Naive B cell (primary cell): ENCODE measurements around the gene SLC6A9. TPM values are rescaled to one million over a fixed set of nuclear protein-coding genes. Genes with fewer than 3 reads are reported as not detected.
A peak's percentile ranks its signal among the peaks of the same experiment; 100 is the strongest.

ENCODE experiments used
- ATAC-seq, 2 donors: fragments of 150-1000 bp; cut with Tn5 transposase; 2 replicates each; pipeline ENCODE4 v1.10.0; 2021; ENCODE audit warnings: low read depth in 2 of 2, mild to moderate bottlenecking in 2 of 2, moderate library complexity in 2 of 2
- DNase-seq: peaks from one replicate; pipeline ENCODE4 v3.0.0; 2022
- H3K27ac Mint-ChIP-seq, 6 donors: one replicate each; pipeline ENCODE4 v1.8.0; 2020 to 2022; ENCODE audit warnings: mild to moderate bottlenecking in 6 of 6, mixed read lengths in 6 of 6, moderate library complexity in 5 of 6, inconsistent platforms in 2 of 6
- H3K27me3 Mint-ChIP-seq, 3 donors: one replicate each; pipeline ENCODE4 v1.8.0; 2021 to 2022; ENCODE audit warnings: mixed read lengths in 3 of 3, mild to moderate bottlenecking in 1 of 3
- H3K36me3 Mint-ChIP-seq, 2 donors: one replicate each; pipeline ENCODE4 v1.8.0; 2020 to 2022; ENCODE audit warnings: mixed read lengths in 2 of 2, inconsistent platforms in 1 of 2, mild to moderate bottlenecking in 1 of 2
- H3K4me1 Mint-ChIP-seq, 3 donors: one replicate each; pipeline ENCODE4 v1.8.0; 2020 to 2022; ENCODE audit warnings: mixed read lengths in 3 of 3, inconsistent platforms in 1 of 3, mild to moderate bottlenecking in 1 of 3, moderate library complexity in 1 of 3
- H3K4me3 Mint-ChIP-seq, 8 donors: one replicate each; pipeline ENCODE4 v1.8.0; 2020 to 2022; ENCODE audit warnings: mild to moderate bottlenecking in 8 of 8, mixed read lengths in 8 of 8, moderate library complexity in 8 of 8, inconsistent platforms in 2 of 8
- H3K9me3 Mint-ChIP-seq, 7 donors: one replicate each; pipeline ENCODE4 v1.8.0; 2020 to 2022; ENCODE audit warnings: mixed read lengths in 7 of 7, mild to moderate bottlenecking in 5 of 7, inconsistent platforms in 2 of 7, moderate library complexity in 1 of 7
- polyA plus RNA-seq, 6 donors: library from polyadenylated mRNA; unstranded; fragments of 300-500 nt; fragmentation: Illumina TruSeq; gene quantifications; one replicate each; pipeline ENCODE4 v1.2.3, GENCODE V29; 2021; ENCODE audit warnings: low read depth in 6 of 6

Gene SLC6A9
- polyA plus RNA-seq, 6 donors from 2014 or later = not detected

DNA sequence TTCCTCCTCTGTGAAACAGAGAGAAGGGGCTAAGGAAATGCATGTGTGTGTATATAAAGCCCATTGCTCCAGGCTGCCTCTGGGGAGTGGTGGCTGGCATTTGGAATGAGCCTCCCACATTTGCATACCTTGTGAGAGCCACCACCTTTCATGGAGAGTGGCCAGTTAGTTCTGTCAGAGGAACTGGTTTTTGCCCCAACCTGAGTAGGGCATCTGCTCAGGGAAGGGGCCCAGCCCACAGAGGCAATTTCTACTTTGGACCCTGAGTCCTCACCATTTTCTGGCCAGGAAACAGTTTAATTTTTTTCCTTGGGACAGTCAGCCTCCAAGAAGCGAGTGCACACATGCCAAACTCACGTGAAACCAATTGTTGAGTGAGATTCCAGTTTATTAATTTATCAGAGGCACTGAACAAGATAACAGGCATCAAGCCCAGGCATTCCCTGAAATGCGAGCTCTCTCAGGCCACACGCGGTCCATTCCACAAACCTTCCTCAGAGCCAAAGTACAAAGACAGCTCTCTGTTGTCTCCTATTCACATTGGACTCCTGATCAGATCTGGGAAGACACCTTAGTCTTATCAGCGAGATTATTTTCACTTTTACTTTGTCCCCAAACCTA lies 1.0 kb upstream of the SLC6A9 start:
- DNase-seq = no peak
- Mint-ChIP-seq H3K4me3 (peak overlapping the region; percentile 15 to 92 (median 85)), H3K27me3 (no peaks in the 10 kb centered on the region), H3K9me3 (no peaks in the 10 kb centered on the region), H3K36me3 (no peaks in the 10 kb centered on the region), H3K4me1 (peaks cover 23 to 29% (median 24%) of the 10 kb centered on the region in 3 donors), H3K27ac (peak overlapping the region in 2 of 6 donors; percentile 39 to 82)
- ATAC-seq = no peak

DNA sequence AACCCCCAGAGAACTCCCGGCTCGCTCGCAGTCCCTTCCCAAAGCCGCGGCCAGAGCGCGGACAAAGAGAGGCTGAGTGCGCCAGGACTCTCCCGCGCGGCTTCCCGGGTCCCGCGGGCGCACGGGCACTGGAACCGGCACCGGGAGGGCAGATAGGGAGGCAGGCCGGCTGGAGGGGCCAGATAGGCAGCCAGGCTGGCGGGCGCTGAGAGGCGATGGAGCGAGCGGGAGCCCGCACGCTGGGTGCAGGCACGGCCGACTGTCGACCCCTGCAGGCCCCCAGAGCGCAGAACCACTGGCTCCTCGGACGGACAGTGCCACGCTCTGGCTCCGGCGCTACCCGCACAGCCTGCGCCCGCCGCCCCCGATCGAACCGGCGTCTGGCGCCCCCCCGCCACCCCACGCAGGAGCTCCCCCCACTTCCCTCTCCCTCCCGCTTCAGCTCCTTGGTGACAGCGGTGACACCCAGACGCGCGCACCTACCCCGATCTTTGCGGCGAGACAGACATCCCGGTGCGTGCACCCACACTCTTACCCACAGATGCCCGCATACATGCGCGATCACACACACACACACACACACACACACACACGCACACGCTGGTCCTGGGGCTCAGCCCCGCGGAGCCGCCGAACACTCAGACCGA lies 534 bp downstream of the SLC6A9 start:
- peak; percentile 46 for DNase-seq
- ATAC-seq = peak; percentile 18 to 21

GRCh38 chr1:44029911-44030604 lies 1.2 kb downstream of the SLC6A9 start:
- peak overlapping the region; percentile 18 to 99 (median 90) for H3K27ac Mint-ChIP-seq
- no peaks in the 10 kb centered on the region for H3K9me3 Mint-ChIP-seq
- ATAC-seq = peak; percentile 82
- no peaks in the 10 kb centered on the region for H3K27me3 Mint-ChIP-seq
- peak overlapping the region; percentile 85 to 99 (median 93) for H3K4me3 Mint-ChIP-seq
- H3K4me1 Mint-ChIP-seq = peaks cover 25 to 29% (median 25%) of the 10 kb centered on the region in 3 donors
- peak; percentile 86 for DNase-seq
- no peaks in the 10 kb centered on the region for H3K36me3 Mint-ChIP-seq

More for the DNA sequence above, 534 bp downstream of the SLC6A9 start:
- Mint-ChIP-seq H3K9me3 (no peaks in the 10 kb centered on the region), H3K27ac (peak overlapping the region; percentile 62 to 90 (median 77)), H3K27me3 (no peaks in the 10 kb centered on the region), H3K4me1 (peaks cover 23 to 29% (median 24%) of the 10 kb centered on the region in 3 donors), H3K4me3 (peak overlapping the region; percentile 83 to 92 (median 86)), H3K36me3 (no peaks in the 10 kb centered on the region)

GRCh38 chr1:44029260-44029910 lies 1.9 kb downstream of the SLC6A9 start:
- Mint-ChIP-seq H3K4me3 (peak overlapping the region; percentile 85 to 99 (median 93)), H3K9me3 (no peaks in the 10 kb centered on the region), H3K27me3 (no peaks in the 10 kb centered on the region), H3K27ac (peak overlapping the region; percentile 18 to 99 (median 90)), H3K36me3 (no peaks in the 10 kb centered on the region), H3K4me1 (peaks cover 29 to 30% (median 29%) of the 10 kb centered on the region in 3 donors)
- ATAC-seq = peak; percentile 18 to 21
- no peak for DNase-seq

GRCh38 chr1:44027320-44027719 lies 3.9 kb downstream of the SLC6A9 start:
- H3K4me3 Mint-ChIP-seq = peak overlapping the region in 1 of 8 donors; percentile 89
- peaks cover 29 to 30% (median 29%) of the 10 kb centered on the region in 3 donors for H3K4me1 Mint-ChIP-seq

GRCh38 chr1:44025816-44026215 lies 5.4 kb downstream of the SLC6A9 start:
- no peak for DNase-seq
- no peak overlapping the region for H3K4me3 Mint-ChIP-seq
- H3K9me3 Mint-ChIP-seq = no peaks in the 10 kb centered on the region
- no peak for ATAC-seq
- no peaks in the 10 kb centered on the region for H3K36me3 Mint-ChIP-seq
- H3K4me1 Mint-ChIP-seq = peaks cover 20 to 23% (median 20%) of the 10 kb centered on the region in 3 donors
- peak overlapping the region in 1 of 6 donors; percentile 54 for H3K27ac Mint-ChIP-seq
- H3K27me3 Mint-ChIP-seq = no peaks in the 10 kb centered on the region

More at GRCh38 chr1:44027320-44027719, 3.9 kb downstream of the SLC6A9 start:
- no peak for DNase-seq
- H3K9me3 Mint-ChIP-seq = no peaks in the 10 kb centered on the region
- no peaks in the 10 kb centered on the region for H3K27me3 Mint-ChIP-seq
- ATAC-seq = no peak
- H3K27ac Mint-ChIP-seq = no peak overlapping the region
- H3K36me3 Mint-ChIP-seq = no peaks in the 10 kb centered on the region

GRCh38 chr1:44024903-44025525 lies 6.2 kb downstream of the SLC6A9 start:
- Mint-ChIP-seq H3K36me3 (no peaks in the 10 kb centered on the region), H3K27ac (peak overlapping the region in 3 of 6 donors; percentile 41 to 93 (median 57)), H3K27me3 (no peaks in the 10 kb centered on the region), H3K4me3 (peak overlapping the region in 2 of 8 donors; percentile 31 to 40), H3K4me1 (peaks cover 19 to 22% (median 20%) of the 10 kb centered on the region in 3 donors), H3K9me3 (no peaks in the 10 kb centered on the region)
- peak in 1 of 2 donors; percentile 15 for ATAC-seq
- no peak for DNase-seq

GRCh38 chr1:44024031-44024902 lies 7.0 kb downstream of the SLC6A9 start:
- no peak for ATAC-seq
- H3K27me3 Mint-ChIP-seq = no peaks in the 10 kb centered on the region
- H3K4me1 Mint-ChIP-seq = peaks cover 12 to 15% (median 13%) of the 10 kb centered on the region in 3 donors
- H3K4me3 Mint-ChIP-seq = peak overlapping the region in 2 of 8 donors; percentile 40 to 60
- H3K9me3 Mint-ChIP-seq = no peaks in the 10 kb centered on the region
- H3K27ac Mint-ChIP-seq = peak overlapping the region in 2 of 6 donors; percentile 41 to 51
- no peaks in the 10 kb centered on the region for H3K36me3 Mint-ChIP-seq
- DNase-seq = no peak

GRCh38 chr1:44021581-44022321 lies 9.5 kb downstream of the SLC6A9 start:
- Mint-ChIP-seq H3K36me3 (no peaks in the 10 kb centered on the region), H3K9me3 (no peaks in the 10 kb centered on the region), H3K4me1 (peaks cover 0 to 6% (median 5%) of the 10 kb centered on the region in 3 donors), H3K27ac (no peak overlapping the region), H3K4me3 (peak overlapping the region in 1 of 8 donors; percentile 53), H3K27me3 (no peaks in the 10 kb centered on the region)
- no peak for ATAC-seq
- DNase-seq = no peak

DNA sequence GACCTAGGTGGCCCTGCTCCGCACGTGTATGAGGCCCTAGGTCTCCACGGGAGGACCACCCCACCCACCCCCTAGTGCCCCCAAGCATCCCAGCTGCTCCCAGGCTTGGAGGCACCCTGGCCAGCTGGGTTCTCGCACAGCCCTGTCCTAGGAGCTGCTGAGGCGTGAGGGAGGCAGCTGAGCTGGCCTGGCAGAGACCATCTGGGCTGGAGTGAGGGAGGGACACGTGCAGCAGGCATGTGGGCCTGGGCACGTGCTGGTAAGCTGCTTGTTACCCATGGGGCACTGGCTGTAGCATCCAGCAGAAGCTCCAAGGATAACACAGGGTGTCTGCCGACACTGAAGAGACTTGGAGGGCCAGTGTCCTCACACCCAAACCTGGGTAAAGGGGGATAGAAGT lies 10.1 kb downstream of the SLC6A9 start:
- H3K9me3 Mint-ChIP-seq = no peaks in the 10 kb centered on the region
- H3K27ac Mint-ChIP-seq = no peak overlapping the region
- peaks cover 0 to 6% (median 5%) of the 10 kb centered on the region in 3 donors for H3K4me1 Mint-ChIP-seq
- no peaks in the 10 kb centered on the region for H3K36me3 Mint-ChIP-seq
- no peak for ATAC-seq
- no peak overlapping the region for H3K4me3 Mint-ChIP-seq
- no peak for DNase-seq
- H3K27me3 Mint-ChIP-seq = no peaks in the 10 kb centered on the region

DNA sequence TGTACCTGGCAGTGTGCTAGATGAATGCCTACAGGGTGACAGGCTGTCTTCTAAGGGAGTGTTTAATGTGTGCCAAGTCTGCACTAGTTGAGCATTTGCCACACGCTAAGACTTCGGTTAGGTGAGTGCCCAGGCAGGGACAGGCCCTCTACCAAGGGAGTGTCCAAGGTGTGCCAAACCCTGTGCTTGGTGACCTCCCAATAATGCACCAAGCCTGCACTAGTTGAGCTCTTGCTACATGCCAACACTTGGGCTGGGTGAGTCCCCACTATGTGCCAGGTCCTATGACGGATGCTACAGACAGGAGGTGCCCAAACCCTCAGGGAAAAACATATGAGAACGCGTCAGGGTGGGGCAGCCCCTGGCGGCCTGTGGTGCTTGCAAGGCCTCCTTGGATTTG lies 10.8 kb downstream of the SLC6A9 start:
- Mint-ChIP-seq H3K27me3 (no peaks in the 10 kb centered on the region), H3K36me3 (no peaks in the 10 kb centered on the region), H3K4me1 (peaks cover 0 to 6% (median 5%) of the 10 kb centered on the region in 3 donors), H3K9me3 (no peaks in the 10 kb centered on the region), H3K27ac (no peak overlapping the region), H3K4me3 (peak overlapping the region in 1 of 8 donors; percentile 53)
- ATAC-seq (no peak), DNase-seq (no peak)
